GM10266 (cell line): Measurements from ENCODE around the gene LYRM1.

Source experiments
- DNase-seq: peaks from one replicate; pipeline ENCODE4 v3.0.0; 2012; ENCODE audit errors: extremely low spot score
- TF ChIP-seq, protein P1 (sequence below): IDR thresholded peaks from 2 replicates; pipeline ENCODE4 v1.5.1; 2012; ENCODE audit warnings: mild to moderate bottlenecking, low read depth; ENCODE audit not compliant: control insufficient read depth, insufficient read depth; ENCODE audit errors: missing control alignments

The LYRM1 gene

DNA sequence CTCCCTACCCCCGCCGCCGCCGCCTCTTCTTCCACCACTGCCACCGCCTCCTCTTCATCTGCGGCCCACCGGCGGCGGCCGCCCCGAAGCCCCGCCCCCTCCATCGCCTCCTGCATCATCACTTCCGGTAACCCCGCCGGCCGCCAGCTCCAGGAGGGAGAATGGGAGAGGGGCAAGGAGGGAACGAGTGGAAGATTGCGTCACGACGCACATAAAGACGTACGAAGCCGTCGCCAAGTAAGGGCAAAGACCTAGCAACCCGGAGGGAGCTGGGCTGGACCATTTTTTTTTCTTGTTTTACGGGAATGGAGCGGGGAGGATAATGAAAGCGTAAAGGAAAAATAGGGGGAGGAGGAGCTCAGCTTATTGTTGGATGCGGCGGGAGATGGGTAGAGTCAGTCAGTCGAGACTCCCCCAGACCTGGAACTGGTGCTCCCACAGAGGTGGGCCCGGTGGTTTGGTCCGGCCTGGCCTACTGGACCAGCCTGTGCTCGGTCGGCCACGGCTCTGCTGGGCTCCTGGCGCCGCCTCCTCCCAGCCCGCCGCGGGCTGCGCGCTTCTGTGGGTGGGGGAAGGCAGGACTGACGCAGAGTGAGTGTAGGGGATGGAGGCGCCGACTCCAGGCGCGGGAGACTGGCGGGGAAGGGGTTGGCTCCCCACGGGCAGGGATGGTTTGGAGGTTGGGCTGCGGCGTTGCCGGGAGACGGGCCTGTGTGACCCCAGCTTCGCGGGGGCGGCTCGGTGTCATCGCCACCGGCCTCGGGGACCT, at the start of gene LYRM1, which contains the start of gene DCUN1D3:
LYRM1 (plus strand) TSS at position 473 of the 769 bp plus-strand sequence. CDS start 14,785 bp downstream, outside the sequence.
DCUN1D3 (minus strand) TSS at position 60 of the 769 bp plus-strand sequence. CDS start 37,820 bp downstream, outside the sequence.
- TF ChIP-seq, protein P1, sequence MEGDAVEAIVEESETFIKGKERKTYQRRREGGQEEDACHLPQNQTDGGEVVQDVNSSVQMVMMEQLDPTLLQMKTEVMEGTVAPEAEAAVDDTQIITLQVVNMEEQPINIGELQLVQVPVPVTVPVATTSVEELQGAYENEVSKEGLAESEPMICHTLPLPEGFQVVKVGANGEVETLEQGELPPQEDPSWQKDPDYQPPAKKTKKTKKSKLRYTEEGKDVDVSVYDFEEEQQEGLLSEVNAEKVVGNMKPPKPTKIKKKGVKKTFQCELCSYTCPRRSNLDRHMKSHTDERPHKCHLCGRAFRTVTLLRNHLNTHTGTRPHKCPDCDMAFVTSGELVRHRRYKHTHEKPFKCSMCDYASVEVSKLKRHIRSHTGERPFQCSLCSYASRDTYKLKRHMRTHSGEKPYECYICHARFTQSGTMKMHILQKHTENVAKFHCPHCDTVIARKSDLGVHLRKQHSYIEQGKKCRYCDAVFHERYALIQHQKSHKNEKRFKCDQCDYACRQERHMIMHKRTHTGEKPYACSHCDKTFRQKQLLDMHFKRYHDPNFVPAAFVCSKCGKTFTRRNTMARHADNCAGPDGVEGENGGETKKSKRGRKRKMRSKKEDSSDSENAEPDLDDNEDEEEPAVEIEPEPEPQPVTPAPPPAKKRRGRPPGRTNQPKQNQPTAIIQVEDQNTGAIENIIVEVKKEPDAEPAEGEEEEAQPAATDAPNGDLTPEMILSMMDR = no peak
- peak; percentile 92 for DNase-seq

DNA sequence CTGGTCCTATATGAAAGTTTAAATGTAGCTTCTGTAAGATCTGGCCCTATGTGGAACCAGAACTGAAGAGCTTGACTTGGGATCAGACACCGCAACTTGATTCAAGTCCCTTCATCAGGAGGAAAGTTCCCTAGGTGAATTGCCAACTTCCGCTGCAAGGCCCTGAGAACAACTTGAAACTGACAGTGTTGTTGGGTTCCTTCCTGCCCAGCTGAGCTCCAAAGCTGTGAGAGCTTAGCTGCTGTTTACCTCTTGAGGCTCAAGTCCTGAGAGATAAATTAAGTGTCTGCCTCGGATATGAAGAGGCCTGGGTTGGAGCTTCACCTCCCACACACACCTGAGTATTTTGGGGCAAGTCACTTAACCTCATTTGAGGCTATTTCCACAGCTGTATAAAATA, 49.6 kb upstream of the LYRM1 start:
- DNase-seq = no peak
- TF ChIP-seq, protein P1 = no peak

- DNase-seq = no peak
- TF ChIP-seq, protein P1 = no peak
These were observed 49.0 kb upstream of the LYRM1 start for GRCh38 chr16:20851601-20852000.

DNA sequence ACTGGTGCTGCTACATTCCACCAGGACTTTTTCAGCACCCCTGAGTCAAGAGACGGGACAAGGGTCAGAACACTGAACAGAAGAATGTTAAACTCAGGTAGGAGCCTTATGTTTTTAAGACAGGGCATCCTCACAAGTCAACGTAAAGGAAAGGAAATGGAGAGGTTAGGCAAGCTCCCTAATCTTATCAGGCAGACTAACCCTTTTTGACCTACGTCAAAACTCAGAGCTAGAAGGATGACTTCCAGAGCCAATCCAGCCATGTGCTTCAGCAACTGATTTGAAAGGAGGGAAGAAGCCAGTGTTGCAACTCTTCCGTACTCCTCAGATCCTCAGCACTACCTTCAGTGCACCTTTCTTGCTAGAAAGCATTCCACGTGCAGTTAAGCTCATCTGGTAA, 47.4 kb upstream of the LYRM1 start:
- TF ChIP-seq, protein P1 = no peak
- no peak for DNase-seq

GRCh38 chr16:20853981-20854620, 46.5 kb upstream of the LYRM1 start:
- DNase-seq = no peak
- TF ChIP-seq, protein P1 = no peak

- no peak for DNase-seq
- TF ChIP-seq, protein P1 = no peak
These were observed 45.6 kb upstream of the LYRM1 start for GRCh38 chr16:20854963-20855362.

GRCh38 chr16:20857281-20857680, 43.3 kb upstream of the LYRM1 start:
- TF ChIP-seq, protein P1 = no peak
- DNase-seq = no peak
